GM19328 (cell line): ENCODE measurements around the gene NTM.

Experiments
- ATAC-seq: cut with Tn5 transposase; IDR thresholded peaks from one replicate; pipeline ENCODE4 v1.9.1; 2021; ENCODE audit warnings: mild to moderate bottlenecking, moderate library complexity; ENCODE audit not compliant: unreplicated experiment

Gene NTM

GRCh38 chr11:131458421-131458820 lies 88.0 kb downstream of the NTM start:
- ATAC-seq = no peak

- no peak for ATAC-seq
Observed at GRCh38 chr11:131460931-131461330, 90.5 kb downstream of the NTM start.

GRCh38 chr11:131462622-131463021 lies 92.2 kb downstream of the NTM start:
- no peak for ATAC-seq

- ATAC-seq = no peak
Observed at GRCh38 chr11:131463162-131463561, 92.7 kb downstream of the NTM start.

- no peak for ATAC-seq
Observed at GRCh38 chr11:131463649-131464425, 93.4 kb downstream of the NTM start.

- no peak for ATAC-seq
Observed at GRCh38 chr11:131464461-131464860, 94.0 kb downstream of the NTM start.

GRCh38 chr11:131465039-131465438 lies 94.6 kb downstream of the NTM start:
- ATAC-seq = no peak

- no peak for ATAC-seq
Observed at GRCh38 chr11:131465746-131466145, 95.3 kb downstream of the NTM start.

GRCh38 chr11:131467645-131468394 lies 97.4 kb downstream of the NTM start:
- no peak for ATAC-seq

- ATAC-seq = no peak
Observed at GRCh38 chr11:131468565-131468964, 98.2 kb downstream of the NTM start.

GRCh38 chr11:131470216-131470925 lies 100.0 kb downstream of the NTM start:
- no peak for ATAC-seq

GRCh38 chr11:131471976-131472375 lies 101.6 kb downstream of the NTM start:
- ATAC-seq = no peak

GRCh38 chr11:131474947-131475346 lies 104.5 kb downstream of the NTM start:
- ATAC-seq = no peak

GRCh38 chr11:131476266-131476665 lies 105.9 kb downstream of the NTM start:
- no peak for ATAC-seq

GRCh38 chr11:131478341-131478740 lies 107.9 kb downstream of the NTM start:
- ATAC-seq = no peak

- ATAC-seq = no peak
Observed at GRCh38 chr11:131481303-131481702, 110.9 kb downstream of the NTM start.

GRCh38 chr11:131481971-131482370 lies 111.6 kb downstream of the NTM start:
- no peak for ATAC-seq

- ATAC-seq = no peak
Observed at GRCh38 chr11:131483453-131483852, 113.0 kb downstream of the NTM start.

- ATAC-seq = no peak
Observed at GRCh38 chr11:131483877-131484276, 113.5 kb downstream of the NTM start.

GRCh38 chr11:131486100-131486499 lies 115.7 kb downstream of the NTM start:
- ATAC-seq = no peak

- no peak for ATAC-seq
Observed at GRCh38 chr11:131486937-131487635, 116.7 kb downstream of the NTM start.
